ENCODE measurements around the gene MYEOV.

GRCh38 chr11:69308491-69308911 is 14.5 kb downstream of the MYEOV start:
- TF ChIP-seq CTCF (conservative IDR thresholded peaks at IDR 0.05) (no peak), ZFX (IDR thresholded peaks at IDR 0.05) (no peak)
